ENCODE results near the gene ZXDC.

Gene ZXDC

GRCh38 chr3:126494204-126494969, 18.7 kb upstream of the ZXDC start:
- H3K27me3 Mint-ChIP-seq (ENCODE audit: low read depth), result peaks cover 8% of the 10 kb centered on the region
- H3K4me1 Mint-ChIP-seq, result no peaks in the 10 kb centered on the region
- H3K27ac Mint-ChIP-seq, result no peak overlapping the region
- H3K9me3 Mint-ChIP-seq, result no peaks in the 10 kb centered on the region
- TF ChIP-seq, protein P1, sequence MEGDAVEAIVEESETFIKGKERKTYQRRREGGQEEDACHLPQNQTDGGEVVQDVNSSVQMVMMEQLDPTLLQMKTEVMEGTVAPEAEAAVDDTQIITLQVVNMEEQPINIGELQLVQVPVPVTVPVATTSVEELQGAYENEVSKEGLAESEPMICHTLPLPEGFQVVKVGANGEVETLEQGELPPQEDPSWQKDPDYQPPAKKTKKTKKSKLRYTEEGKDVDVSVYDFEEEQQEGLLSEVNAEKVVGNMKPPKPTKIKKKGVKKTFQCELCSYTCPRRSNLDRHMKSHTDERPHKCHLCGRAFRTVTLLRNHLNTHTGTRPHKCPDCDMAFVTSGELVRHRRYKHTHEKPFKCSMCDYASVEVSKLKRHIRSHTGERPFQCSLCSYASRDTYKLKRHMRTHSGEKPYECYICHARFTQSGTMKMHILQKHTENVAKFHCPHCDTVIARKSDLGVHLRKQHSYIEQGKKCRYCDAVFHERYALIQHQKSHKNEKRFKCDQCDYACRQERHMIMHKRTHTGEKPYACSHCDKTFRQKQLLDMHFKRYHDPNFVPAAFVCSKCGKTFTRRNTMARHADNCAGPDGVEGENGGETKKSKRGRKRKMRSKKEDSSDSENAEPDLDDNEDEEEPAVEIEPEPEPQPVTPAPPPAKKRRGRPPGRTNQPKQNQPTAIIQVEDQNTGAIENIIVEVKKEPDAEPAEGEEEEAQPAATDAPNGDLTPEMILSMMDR (IDR thresholded peaks at IDR 0.05; ENCODE audit: unreplicated experiment in 3 of 3), result no peak
- no peak overlapping the region for H3K4me3 Mint-ChIP-seq
- no peaks in the 10 kb centered on the region for H3K36me3 Mint-ChIP-seq (ENCODE audit: low read depth)

- Mint-ChIP-seq H3K4me3 (no peak overlapping the region), H3K4me1 (no peaks in the 10 kb centered on the region), H3K27me3 (ENCODE audit: low read depth) (peaks cover 11% of the 10 kb centered on the region), H3K27ac (no peak overlapping the region), H3K36me3 (ENCODE audit: low read depth) (no peaks in the 10 kb centered on the region), H3K9me3 (no peaks in the 10 kb centered on the region)
- TF ChIP-seq, protein P1 (IDR thresholded peaks at IDR 0.05; ENCODE audit: unreplicated experiment in 3 of 3), result no peak
Measured at GRCh38 chr3:126493739-126494138, 18.0 kb upstream of the ZXDC start.

DNA sequence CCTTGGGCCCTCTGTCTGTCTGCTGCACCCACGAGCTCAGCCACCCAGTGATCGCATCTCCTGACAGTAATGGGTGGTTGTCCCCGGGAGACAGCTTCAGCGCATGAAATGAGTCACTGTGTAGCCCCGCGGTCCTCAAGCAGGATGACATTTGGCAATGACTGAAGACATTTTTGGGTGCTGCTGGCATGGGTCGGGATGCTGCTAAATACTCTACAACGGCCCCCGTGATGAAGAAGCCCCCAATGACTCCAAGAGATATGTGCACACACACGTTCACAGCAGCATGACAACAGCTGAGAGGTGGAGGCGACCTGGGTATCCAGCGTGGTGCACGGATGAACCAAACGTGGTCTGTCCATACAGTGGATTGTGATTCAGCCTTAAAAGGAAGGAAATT, 17.4 kb upstream of the ZXDC start:
- no peaks in the 10 kb centered on the region for H3K9me3 Mint-ChIP-seq
- TF ChIP-seq, protein P1 (IDR thresholded peaks at IDR 0.05; ENCODE audit: unreplicated experiment in 3 of 3), result no peak
- no peaks in the 10 kb centered on the region for H3K4me1 Mint-ChIP-seq
- peaks cover 15% of the 10 kb centered on the region for H3K27me3 Mint-ChIP-seq (ENCODE audit: low read depth)
- no peaks in the 10 kb centered on the region for H3K36me3 Mint-ChIP-seq (ENCODE audit: low read depth)
- H3K4me3 Mint-ChIP-seq, result no peak overlapping the region
- H3K27ac Mint-ChIP-seq, result no peak overlapping the region

- H3K4me3 Mint-ChIP-seq, result no peak overlapping the region
- H3K27me3 Mint-ChIP-seq (ENCODE audit: low read depth), result peaks cover 15% of the 10 kb centered on the region
- TF ChIP-seq, protein P1 (IDR thresholded peaks at IDR 0.05; ENCODE audit: unreplicated experiment in 3 of 3), result no peak
- H3K4me1 Mint-ChIP-seq, result peaks cover 9% of the 10 kb centered on the region
- H3K27ac Mint-ChIP-seq, result no peak overlapping the region
- H3K9me3 Mint-ChIP-seq, result no peaks in the 10 kb centered on the region
- H3K36me3 Mint-ChIP-seq (ENCODE audit: low read depth), result no peaks in the 10 kb centered on the region
Measured at GRCh38 chr3:126491221-126492013, 15.7 kb upstream of the ZXDC start.

DNA sequence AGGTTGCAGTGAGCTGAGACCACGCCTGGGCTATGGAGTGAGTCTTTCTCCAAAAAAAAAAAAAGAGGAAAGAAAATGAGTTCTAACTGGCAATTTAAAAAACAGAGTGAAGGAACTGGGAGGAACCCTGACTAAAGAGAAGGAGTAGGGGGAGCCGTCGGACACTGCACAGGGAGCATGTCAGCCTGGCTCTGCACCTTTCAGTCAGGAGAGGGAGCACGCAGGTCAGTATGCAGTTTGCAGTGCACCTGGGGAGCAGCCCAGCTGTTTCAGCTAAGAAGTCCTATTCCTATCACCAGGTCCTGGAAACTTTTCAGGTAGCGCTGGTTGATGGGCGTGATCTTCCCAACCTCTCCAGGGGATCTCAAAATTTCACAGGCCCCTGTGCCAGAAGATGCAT, 14.9 kb upstream of the ZXDC start:
- H3K36me3 Mint-ChIP-seq (ENCODE audit: low read depth), result no peaks in the 10 kb centered on the region
- H3K27me3 Mint-ChIP-seq (ENCODE audit: low read depth), result peaks cover 15% of the 10 kb centered on the region
- peaks cover 11% of the 10 kb centered on the region for H3K4me1 Mint-ChIP-seq
- no peak overlapping the region for H3K27ac Mint-ChIP-seq
- TF ChIP-seq, protein P1 (IDR thresholded peaks at IDR 0.05; ENCODE audit: unreplicated experiment in 3 of 3), result no peak
- H3K4me3 Mint-ChIP-seq, result no peak overlapping the region
- H3K9me3 Mint-ChIP-seq, result no peaks in the 10 kb centered on the region

All from nephron (organoid).